Mesendoderm (in vitro differentiated cells): Measurements from ENCODE around the gene TMF1.

Experiments
- DNase-seq: peaks from one replicate; pipeline ENCODE4 v3.0.0; 2013
- H2AK5ac ChIP-seq: 2 replicates; pipeline ENCODE4 v1.6.1; 2013; ENCODE audit warnings: low read length, inconsistent platforms
- H2BK120ac ChIP-seq: 2 replicates; pipeline ENCODE4 v1.6.1; 2013; ENCODE audit warnings: low read depth, mild to moderate bottlenecking, low read length, moderate library complexity, mixed read lengths
- H2BK15ac ChIP-seq: replicated peaks from 2 replicates; pipeline ENCODE4 v1.6.1; 2013; ENCODE audit warnings: low read depth, mild to moderate bottlenecking, moderate library complexity
- H2BK5ac ChIP-seq: 2 replicates; pipeline ENCODE4 v1.6.1; 2013; ENCODE audit warnings: low read length, inconsistent platforms
- H3K18ac ChIP-seq: 2 replicates; pipeline ENCODE4 v1.6.1; 2013; ENCODE audit warnings: mild to moderate bottlenecking, low read length, mixed read lengths
- H3K23ac ChIP-seq: one replicate; pipeline ENCODE4 v1.6.1; 2013; ENCODE audit warnings: low read length
- H3K27ac ChIP-seq: 2 replicates; pipeline ENCODE4 v1.5.1; 2013; ENCODE audit warnings: low read depth, mild to moderate bottlenecking, inconsistent platforms, low read length, moderate library complexity
- H3K27me3 ChIP-seq: 2 replicates; pipeline ENCODE4 v1.6.1; 2013; ENCODE audit warnings: low read length, control low read depth, mild to moderate bottlenecking, inconsistent platforms; ENCODE audit not compliant: insufficient read depth, poor library complexity
- H3K36me3 ChIP-seq: 2 replicates; pipeline ENCODE4 v1.6.1; 2013; ENCODE audit warnings: low read length, inconsistent platforms; ENCODE audit not compliant: control insufficient read depth, insufficient read depth
- H3K4ac ChIP-seq: one replicate; pipeline ENCODE4 v1.6.1; 2013; ENCODE audit warnings: low read depth, mild to moderate bottlenecking, low read length, moderate library complexity
- H3K4me1 ChIP-seq: 2 replicates; pipeline ENCODE4 v1.6.1; 2013; ENCODE audit warnings: low read depth, low read length, inconsistent platforms; ENCODE audit not compliant: control insufficient read depth
- H3K4me2 ChIP-seq: 2 replicates; pipeline ENCODE4 v1.6.1; 2013; ENCODE audit warnings: low read length
- H3K4me3 ChIP-seq: 2 replicates; pipeline ENCODE4 v1.5.1; 2013; ENCODE audit warnings: mild to moderate bottlenecking, low read length
- H3K56ac ChIP-seq: one replicate; pipeline ENCODE4 v1.6.1; 2013; ENCODE audit warnings: low read length
- H3K79me1 ChIP-seq: 2 replicates; pipeline ENCODE4 v1.6.1; 2013; ENCODE audit warnings: low read length, inconsistent platforms
- H3K79me2 ChIP-seq: 2 replicates; pipeline ENCODE4 v1.6.1; 2013; ENCODE audit warnings: mild to moderate bottlenecking, low read length; ENCODE audit not compliant: control insufficient read depth, insufficient read depth
- H3K9ac ChIP-seq: 2 replicates; pipeline ENCODE4 v1.6.1; 2013; ENCODE audit warnings: low read length, inconsistent platforms
- H4K5ac ChIP-seq: one replicate; pipeline ENCODE4 v1.6.1; 2013; ENCODE audit warnings: low read length
- H4K8ac ChIP-seq: one replicate; pipeline ENCODE4 v1.6.1; 2013; ENCODE audit warnings: low read depth, mild to moderate bottlenecking, control low read depth, low read length, moderate library complexity
- WGBS: extraction: QIAGEN DNeasy Blood & Tissue Kit; methylation state at CpG from one replicate; pipeline ENCODE4 v1.1.7; 2013; ENCODE audit warnings: low lambda C conversion rate, missing lambda C conversion rate; ENCODE audit not compliant: insufficient coverage; ENCODE audit errors: extremely low coverage; 5-methylcytosine and 5-hydroxymethylcytosine counted together

Gene TMF1

DNA sequence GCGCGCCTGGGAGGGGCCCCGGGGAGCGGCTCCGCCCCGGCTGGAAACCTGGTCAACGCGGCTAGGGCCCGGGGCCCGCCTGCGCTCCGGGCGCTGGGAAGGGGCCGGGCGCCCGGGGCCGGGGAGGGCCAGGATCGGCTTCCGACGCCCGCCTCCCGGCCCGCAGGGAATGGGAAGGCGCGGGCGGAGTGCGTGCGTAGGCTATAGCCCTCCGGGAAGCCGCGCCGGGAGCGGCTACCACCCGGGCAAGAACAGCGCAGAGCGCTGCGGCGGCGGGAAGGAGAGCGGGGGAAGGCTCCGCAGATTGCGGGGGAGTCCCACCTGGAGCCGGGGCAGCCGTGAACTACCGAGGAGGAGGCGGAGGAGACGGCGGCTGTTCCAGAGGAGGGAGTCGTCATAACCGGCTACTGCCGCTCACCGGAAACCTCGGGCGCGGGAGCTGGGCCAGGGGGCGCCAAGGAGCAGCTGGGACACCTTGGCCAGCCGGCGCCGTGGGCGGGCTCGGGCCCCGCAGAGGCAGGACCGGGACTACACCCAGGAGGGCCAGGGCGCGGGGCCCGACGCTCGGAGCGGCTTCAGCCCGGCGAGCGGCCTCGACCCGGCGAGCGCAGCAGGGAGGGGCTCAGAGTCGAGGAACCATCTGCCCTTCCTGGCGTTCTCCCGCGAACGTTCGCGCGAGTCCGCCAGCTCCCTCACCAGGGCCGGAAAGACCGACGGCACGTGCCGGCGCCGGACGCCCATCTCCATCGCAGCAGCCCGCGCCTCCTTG is 38.7 kb downstream of the TMF1 start, which contains the start of gene EOGT:
TSS of gene EOGT (minus strand) at position 432 of the 769 bp plus-strand sequence. CDS start 3,838 bp downstream, outside the sequence.
- Histone ChIP-seq H3K27ac (peak within 1 kb of the TSS; percentile 88), H3K79me2 (no peaks in the 10 kb centered on the region), H2BK120ac (peak within 1 kb of the TSS; percentile 21), H3K27me3 (no peaks in the 10 kb centered on the region), H3K4me1 (peaks cover 14% of the 10 kb centered on the region), H3K18ac (peak within 1 kb of the TSS; percentile 89), H3K4ac (peak within 1 kb of the TSS; percentile 57), H3K56ac (peak within 1 kb of the TSS; percentile 97), H4K5ac (peak within 1 kb of the TSS; percentile 23), H3K23ac (peak within 1 kb of the TSS; percentile 55), H3K9ac (peak within 1 kb of the TSS; percentile 83), H3K4me3 (peak within 1 kb of the TSS; percentile 63), H2BK15ac (no peak within 1 kb of the TSS), H3K36me3 (no peaks in the 10 kb centered on the region), H3K79me1 (peaks cover 2% of the 10 kb centered on the region), H4K8ac (peak within 1 kb of the TSS; percentile 77), H2BK5ac (no peak within 1 kb of the TSS), H2AK5ac (no peak within 1 kb of the TSS), H3K4me2 (peak within 1 kb of the TSS; percentile 65)
- WGBS, result no CpG with 5 or more reads among the region's 96 CpGs
- DNase-seq, result peak; percentile 88

GRCh38 chr3:69012800-69013252 is 39.3 kb downstream of the TMF1 start:
- H2AK5ac ChIP-seq, result no peak overlapping the region
- peak; percentile 61 for DNase-seq
- peaks cover 2% of the 10 kb centered on the region for H3K79me1 ChIP-seq
- H3K18ac ChIP-seq, result peak overlapping the region; percentile 89
- H3K36me3 ChIP-seq, result no peaks in the 10 kb centered on the region
- peak overlapping the region; percentile 21 for H2BK120ac ChIP-seq
- H2BK15ac ChIP-seq, result no peak overlapping the region
- peak overlapping the region; percentile 57 for H3K4ac ChIP-seq
- no peak overlapping the region for H2BK5ac ChIP-seq
- H4K8ac ChIP-seq, result peak overlapping the region; percentile 77
- peak overlapping the region; percentile 97 for H3K56ac ChIP-seq
- H3K9ac ChIP-seq, result peak overlapping the region; percentile 83
- peak overlapping the region; percentile 57 for H3K4me2 ChIP-seq
- H3K4me3 ChIP-seq, result peak overlapping the region; percentile 63
- no peaks in the 10 kb centered on the region for H3K79me2 ChIP-seq
- H4K5ac ChIP-seq, result no peak overlapping the region
- WGBS, result no CpG with 5 or more reads among the region's 36 CpGs
- H3K27ac ChIP-seq, result peak overlapping the region; percentile 88
- no peaks in the 10 kb centered on the region for H3K27me3 ChIP-seq
- no peak overlapping the region for H3K23ac ChIP-seq
- H3K4me1 ChIP-seq, result peaks cover 14% of the 10 kb centered on the region

DNA sequence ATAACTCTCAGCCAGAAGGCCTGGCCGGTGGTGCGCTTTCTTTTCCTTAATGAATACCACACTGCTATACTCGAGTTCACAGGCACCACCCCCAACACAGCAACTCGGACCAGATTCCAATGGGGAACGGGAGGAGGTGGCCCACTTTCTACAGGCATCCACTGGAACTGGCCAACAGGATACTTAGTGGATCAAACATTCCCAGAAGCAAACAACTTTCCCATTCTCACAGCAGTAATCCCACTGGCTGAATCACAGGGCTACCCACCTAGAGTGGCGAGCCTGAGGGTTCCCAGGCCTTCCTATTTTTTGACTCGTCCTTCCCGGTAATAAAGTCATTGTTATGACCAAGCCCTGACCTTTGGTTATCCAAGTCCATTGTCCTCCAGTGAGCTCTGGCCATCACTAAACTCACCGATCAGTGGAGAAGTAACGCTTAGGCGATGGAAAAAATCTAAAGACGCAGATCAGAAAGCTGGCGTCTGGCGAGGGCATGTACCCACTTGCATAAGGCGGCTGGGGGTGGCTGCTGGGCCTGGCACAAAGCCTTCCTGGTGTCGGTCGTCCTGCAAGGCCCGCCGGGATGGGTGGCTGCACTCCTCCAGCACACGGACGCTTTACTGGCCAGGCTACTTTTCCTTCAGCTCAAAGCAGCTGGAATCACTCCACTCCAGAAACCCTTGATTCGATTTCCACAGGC is 39.9 kb downstream of the TMF1 start:
- peak; percentile 71 for DNase-seq
- H3K4me1 ChIP-seq, result peaks cover 14% of the 10 kb centered on the region
- peaks cover 2% of the 10 kb centered on the region for H3K79me1 ChIP-seq
- H3K36me3 ChIP-seq, result no peaks in the 10 kb centered on the region
- H3K27ac ChIP-seq, result peak overlapping the region; percentile 2
- peak overlapping the region; percentile 57 for H3K4me2 ChIP-seq
- peak overlapping the region; percentile 75 for H3K23ac ChIP-seq
- H2BK5ac ChIP-seq, result no peak overlapping the region
- H2AK5ac ChIP-seq, result peak overlapping the region; percentile 40
- H3K9ac ChIP-seq, result peak overlapping the region; percentile 83
- peak overlapping the region; percentile 1 for H3K4ac ChIP-seq
- H3K56ac ChIP-seq, result peak overlapping the region; percentile 97
- peak overlapping the region; percentile 89 for H3K18ac ChIP-seq
- no peak overlapping the region for H4K8ac ChIP-seq
- no peak overlapping the region for H2BK120ac ChIP-seq
- no peaks in the 10 kb centered on the region for H3K27me3 ChIP-seq
- no peaks in the 10 kb centered on the region for H3K79me2 ChIP-seq
- no CpG with 5 or more reads among the region's 22 CpGs for WGBS
- H2BK15ac ChIP-seq, result no peak overlapping the region
- H3K4me3 ChIP-seq, result peak overlapping the region; percentile 6
- no peak overlapping the region for H4K5ac ChIP-seq

DNA sequence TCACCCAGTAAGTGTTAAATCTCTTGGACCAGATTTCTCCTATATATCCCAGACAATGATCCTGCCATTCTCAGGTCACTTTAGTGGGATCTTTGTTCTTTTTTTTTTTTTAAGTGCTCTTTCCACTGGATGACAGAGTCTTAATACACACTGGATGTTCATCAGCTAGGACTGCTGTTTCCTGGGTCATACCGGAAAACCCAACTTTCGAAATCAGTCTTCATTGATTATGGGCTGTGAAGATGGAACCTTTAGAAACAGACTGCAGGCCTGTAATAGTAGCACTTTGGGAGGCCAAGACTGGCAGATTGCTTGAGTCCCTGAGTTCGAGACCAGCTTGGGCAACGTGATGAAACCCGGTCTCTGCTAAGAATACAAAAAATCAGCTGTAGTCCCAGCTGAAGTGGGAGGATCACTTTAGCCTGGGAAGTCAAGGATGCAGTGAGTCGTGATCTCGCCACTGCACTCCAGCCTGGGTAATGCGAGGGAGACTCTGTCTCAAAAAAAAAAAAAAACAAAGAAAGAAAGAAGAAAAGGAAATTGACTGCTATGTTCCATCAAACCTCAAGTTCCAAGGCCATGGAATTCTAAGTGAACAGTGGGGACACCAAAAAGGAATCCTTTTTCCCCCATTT is 40.9 kb downstream of the TMF1 start:
- H3K4ac ChIP-seq, result peak overlapping the region; percentile 9

DNA sequence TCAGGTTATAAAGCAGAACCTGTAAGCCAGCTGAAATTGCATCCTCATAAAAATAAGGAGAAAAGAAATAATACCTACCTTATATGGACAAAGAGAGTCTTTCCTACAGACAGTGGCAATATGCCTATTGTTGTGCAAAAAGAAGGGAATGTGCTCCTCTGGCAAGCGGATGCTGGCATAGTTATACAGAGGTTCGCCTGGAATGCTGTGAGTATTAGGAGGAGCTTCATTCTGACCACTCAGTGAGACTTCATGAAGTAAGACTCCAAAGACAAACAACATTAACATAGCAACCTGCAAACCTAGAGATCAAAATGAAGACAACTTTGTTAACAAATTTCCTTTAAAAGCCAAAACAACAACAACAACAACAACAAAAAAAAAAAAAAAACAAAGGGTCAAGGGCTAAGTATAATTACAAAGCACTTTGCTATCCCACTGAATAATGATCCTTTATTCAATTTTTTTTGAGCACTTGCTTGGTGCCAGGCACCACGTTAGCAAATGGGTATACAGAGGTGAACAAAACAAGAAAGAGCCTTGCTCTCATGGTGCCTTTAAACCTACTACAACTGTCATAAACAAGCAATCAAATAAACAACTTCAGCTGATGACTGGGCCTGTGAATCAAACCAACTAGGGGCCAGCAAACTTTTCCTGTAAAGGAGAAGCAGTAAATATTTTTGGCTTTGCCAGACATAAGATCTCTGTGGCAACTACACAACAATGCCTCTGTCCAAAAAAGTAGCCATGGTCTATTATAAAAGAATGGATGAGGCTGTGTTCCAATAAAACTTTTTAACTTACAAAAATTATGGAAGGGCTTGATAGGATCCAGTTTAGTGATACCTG is 42.3 kb downstream of the TMF1 start:
- Histone ChIP-seq H3K18ac (peak overlapping the region; percentile 66), H3K4me3 (no peak overlapping the region), H2BK120ac (peak overlapping the region; percentile 28), H3K79me2 (no peaks in the 10 kb centered on the region), H2AK5ac (no peak overlapping the region), H3K27me3 (no peaks in the 10 kb centered on the region), H3K4ac (no peak overlapping the region), H4K5ac (no peak overlapping the region), H3K79me1 (peaks cover 2% of the 10 kb centered on the region), H3K36me3 (no peaks in the 10 kb centered on the region), H3K9ac (no peak overlapping the region), H3K4me2 (no peak overlapping the region), H3K23ac (no peak overlapping the region), H3K27ac (peak overlapping the region; percentile 75), H3K4me1 (peaks cover 14% of the 10 kb centered on the region), H2BK5ac (no peak overlapping the region), H4K8ac (no peak overlapping the region), H2BK15ac (peak overlapping the region; percentile 67), H3K56ac (peak overlapping the region; percentile 9)
- peak; percentile 95 for DNase-seq
- no CpG with 5 or more reads among the region's 3 CpGs for WGBS

More for the DNA sequence above, 40.9 kb downstream of the TMF1 start:
- Histone ChIP-seq H3K18ac (peak overlapping the region; percentile 56), H4K5ac (no peak overlapping the region), H3K4me1 (peaks cover 14% of the 10 kb centered on the region), H3K36me3 (no peaks in the 10 kb centered on the region), H4K8ac (no peak overlapping the region), H2AK5ac (no peak overlapping the region), H3K27ac (peak overlapping the region; percentile 40), H3K79me2 (no peaks in the 10 kb centered on the region), H3K4me2 (no peak overlapping the region), H3K79me1 (peaks cover 2% of the 10 kb centered on the region), H3K4me3 (no peak overlapping the region), H2BK120ac (no peak overlapping the region), H3K27me3 (no peaks in the 10 kb centered on the region), H2BK5ac (no peak overlapping the region), H3K23ac (no peak overlapping the region), H3K56ac (peak overlapping the region; percentile 64), H2BK15ac (no peak overlapping the region), H3K9ac (peak overlapping the region; percentile 25)
- peak; percentile 42 for DNase-seq
- WGBS, result no CpG with 5 or more reads among the region's 8 CpGs
